Endothelial cell of umbilical vein (primary cell): ENCODE data around the gene SERF1B. TPM values are rescaled to one million over a fixed set of nuclear protein-coding genes. Genes with fewer than 3 reads are reported as not detected.
"Not testable (repeated sequence)": the region's sequence is repeated elsewhere in the genome, so short reads cannot be mapped to it uniquely, and the experiment has no call there.

Experiments
- BruUV-seq: library from RNA; stranded (reverse); fragments of 400-500 nt; replicated peaks from 2 replicates; lab custom pipeline; 2021; lab: Mats Ljungman, UMichigan
- CTCF ChIA-PET: fragments of 300-600, 350-600 bp; sonication (Branson Sonifier 250); formaldehyde crosslinking; loops from one replicate; lab custom pipeline; 2021; ENCODE audit warnings: antibody characterized with exemption, inconsistent platforms; lab: Charles Lee
- POLR2A ChIA-PET: fragments of 300-600, 350-600 bp; sonication (Branson Sonifier 250); formaldehyde crosslinking; loops from one replicate; lab custom pipeline; 2021; ENCODE audit warnings: antibody characterized with exemption, inconsistent platforms; lab: Charles Lee
- DNase-seq: peaks from one replicate; pipeline ENCODE4 v3.0.0-alpha.2; 2011; ENCODE audit warnings: low read depth, low spot score
- FAIRE-seq: peaks from 2 replicates; lab custom pipeline; 2011; peaks lifted over from hg19 to GRCh38; lab: Jason Lieb, UNC
- H2AFZ ChIP-seq: 2 replicates; pipeline ENCODE4 v1.6.0; 2012; ENCODE audit warnings: low read depth, low read length, control low read depth, inconsistent platforms
- H3K27ac ChIP-seq: 2 replicates; pipeline ENCODE4 v1.5.1; 2011; ENCODE audit warnings: low read depth, mild to moderate bottlenecking, control low read depth, low read length, moderate library complexity; ENCODE audit not compliant: insufficient read depth
- H3K27me3 ChIP-seq, 2 experiments: 2 replicates each; pipeline versions ENCODE4 v1.6.0 to v1.6.1; 2011; ENCODE audit warnings: low read length in 2 of 2, mixed read lengths in 1 of 2; ENCODE audit not compliant: control insufficient read depth in 2 of 2, insufficient read depth in 2 of 2
- H3K36me3 ChIP-seq, 2 experiments: 2 replicates in 1 of 2; 3 replicates in 1 of 2; pipeline ENCODE4 v1.5.1; 2011; ENCODE audit warnings: low read length in 2 of 2, mild to moderate bottlenecking in 1 of 2, moderate library complexity in 1 of 2; ENCODE audit not compliant: control insufficient read depth in 2 of 2, insufficient read depth in 2 of 2; ENCODE audit errors: extremely low read depth in 1 of 2
- H3K4me1 ChIP-seq: 3 replicates; pipeline ENCODE4 v1.5.1; 2011; ENCODE audit warnings: mild to moderate bottlenecking, low read length; ENCODE audit not compliant: control insufficient read depth, insufficient read depth; ENCODE audit errors: extremely low read depth
- H3K4me2 ChIP-seq: 2 replicates; pipeline ENCODE4 v1.6.1; 2011; ENCODE audit warnings: low read length, control low read depth, mixed read lengths; ENCODE audit not compliant: insufficient read depth
- H3K4me3 ChIP-seq, 3 experiments: fragments of 200-600 bp in 1 of 3; sonication (generic), shearing (Covaris generic) in 1 of 3; replicated peaks in 1 of 3; 2 replicates each; pipeline ENCODE4 v1.5.1; 2011 to 2016; ENCODE audit warnings: control low read depth in 3 of 3, low read length in 3 of 3, mild to moderate bottlenecking in 2 of 3, inconsistent platforms in 1 of 3, low read depth in 1 of 3, moderate library complexity in 1 of 3; ENCODE audit not compliant: insufficient read depth in 1 of 3
- H3K79me2 ChIP-seq: 2 replicates; pipeline ENCODE4 v1.6.0; 2012; ENCODE audit warnings: low read length, inconsistent platforms; ENCODE audit not compliant: control insufficient read depth, insufficient read depth
- H3K9ac ChIP-seq: replicated peaks from 2 replicates; pipeline ENCODE3; 2011; ENCODE audit warnings: low read length, control low read depth; ENCODE audit not compliant: insufficient read depth; ENCODE audit errors: extremely low read depth
- H3K9me1 ChIP-seq: replicated peaks from 3 replicates; pipeline ENCODE4 v1.6.0; 2011; ENCODE audit warnings: mild to moderate bottlenecking, low read length; ENCODE audit not compliant: control insufficient read depth, insufficient read depth; ENCODE audit errors: extremely low read depth
- H3K9me3 ChIP-seq: replicated peaks from 2 replicates; pipeline ENCODE4 v1.5.1; 2012; ENCODE audit warnings: low read length, inconsistent platforms; ENCODE audit not compliant: control insufficient read depth, insufficient read depth
- H4K20me1 ChIP-seq: replicated peaks from 2 replicates; pipeline ENCODE3; 2011; ENCODE audit warnings: mild to moderate bottlenecking, low read length; ENCODE audit not compliant: control insufficient read depth, insufficient read depth; ENCODE audit errors: extremely low read depth
- dilution Hi-C: fragments of 300-500 bp; cut with MboI; formaldehyde crosslinking; loops from one replicate; pipeline ENCODE4 v1.15.0; 2019; ENCODE audit warnings: low sequenced_read_pairs; ENCODE audit not compliant: extremely low pct_ligation_motif_present
- intact Hi-C: fragments of 100-400 bp; cut with micrococcal nuclease; formaldehyde crosslinking; loops from one replicate; pipeline ENCODE4 v1.10.0; 2022
- polyA plus RNA-seq, 4 experiments: library from polyadenylated mRNA; depleted of rRNA in 3 of 4; stranded (reverse) in 3 of 4; unstranded in 1 of 4; fragments of >200 nt; gene quantifications; 2 replicates each; pipeline versions ENCODE4 v1.2.1 to v1.2.3, GENCODE V29; 2011 to 2012; ENCODE audit warnings: missing spikeins in 1 of 4
- small RNA-seq: library from RNA; depleted of rRNA; stranded (forward); fragments of <200 nt; gene quantifications from one replicate; pipeline ENCODE3, GENCODE V24; 2012; ENCODE audit warnings: low replicate concordance, low read depth; ENCODE audit not compliant: insufficient read depth, insufficient read length
- total RNA-seq: library from RNA; stranded (reverse); gene quantifications from 2 replicates; pipeline ENCODE4 v1.2.3, GENCODE V29; 2021

SERF1B gene
- total and polyA plus RNA-seq, 2 donors (not counting 3 experiments of a cell fraction or from before 2014, with no cell fraction given) = 22.4 to 32.5 TPM

GRCh38 chr5:70088907-70089464 lies 63.9 kb downstream of the SERF1B start:
- intact Hi-C loops, FAIRE-seq, CTCF ChIA-PET, H3K9me3 ChIP-seq, H3K4me2 ChIP-seq, H3K4me3 ChIP-seq, BruUV-seq, H3K27me3 ChIP-seq, H2AFZ ChIP-seq, H3K36me3 ChIP-seq, DNase-seq, H3K27ac ChIP-seq, dilution Hi-C loops, H3K4me1 ChIP-seq, H3K9ac ChIP-seq, POLR2A ChIA-PET, H3K9me1 ChIP-seq, H3K79me2 ChIP-seq, H4K20me1 ChIP-seq: not testable (repeated sequence)

DNA sequence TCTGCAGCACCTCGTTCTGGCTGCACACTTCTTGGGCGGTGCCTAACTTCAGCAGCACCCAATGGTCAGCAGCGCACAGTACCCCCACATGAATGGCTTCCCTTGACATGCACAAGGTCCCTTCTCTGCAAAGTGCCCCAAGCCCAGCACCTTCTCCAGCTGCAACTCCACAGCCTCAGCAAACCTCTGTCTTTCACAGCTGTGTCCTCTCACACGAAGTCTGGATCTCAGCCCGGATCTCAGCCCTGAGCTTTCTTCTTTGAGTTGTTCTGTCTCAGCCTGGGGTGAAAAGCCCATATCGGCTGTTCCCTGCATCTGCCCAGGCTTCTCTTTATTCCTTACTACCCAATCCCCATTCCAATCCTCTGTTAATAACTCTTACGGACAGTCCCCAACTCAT lies 66.7 kb downstream of the SERF1B start:
- dilution Hi-C loops, H3K36me3 ChIP-seq, POLR2A ChIA-PET, H3K27me3 ChIP-seq, H3K27ac ChIP-seq, H3K4me2 ChIP-seq, H3K4me1 ChIP-seq, BruUV-seq, CTCF ChIA-PET, H3K9me1 ChIP-seq, H3K4me3 ChIP-seq, FAIRE-seq, H3K79me2 ChIP-seq, intact Hi-C loops, DNase-seq, H4K20me1 ChIP-seq, H3K9me3 ChIP-seq, H2AFZ ChIP-seq, H3K9ac ChIP-seq: not testable (repeated sequence)

Small RNA genes within 50 kb of the gene (small RNA-seq; reads per million reads assigned to genes)
- not detected for gene CDH12P2

Other genes starting within 250 kb of the SERF1B start
- 30.9 and 61.6 TPM in 2 replicates for gene SMN2, start 24.4 kb downstream of the SERF1B start, total RNA-seq
- 465 and 796 TPM in 2 replicates for gene SMN2, start 24.4 kb downstream of the SERF1B start, polyA plus RNA-seq